H1 (cell line): ENCODE measurements around the gene ACTR1A. TPM values are rescaled to one million over a fixed set of nuclear protein-coding genes. Genes with fewer than 3 reads are reported as not detected.
A peak's percentile ranks its signal among the peaks of the same experiment; 100 is the strongest.

Experiments used
- CTCF ChIA-PET: fragments of 300-600 bp; sonication (Branson Sonifier 250); formaldehyde crosslinking; loops from one replicate; lab custom pipeline; 2021; ENCODE audit not compliant: partially characterized antibody; lab: Charles Lee
- POLR2A ChIA-PET: fragments of 300-600 bp; sonication (Branson Sonifier 250); formaldehyde crosslinking; loops from one replicate; lab custom pipeline; 2021; ENCODE audit warnings: inconsistent platforms; ENCODE audit not compliant: partially characterized antibody; lab: Charles Lee
- DNase-seq, 2 experiments: peaks; one replicate each; pipeline versions ENCODE4 v3.0.0 to v3.0.0-alpha.2; 2010 to 2022; ENCODE audit warnings: low spot score in 2 of 2, low read depth in 1 of 2, mixed read lengths in 1 of 2
- FAIRE-seq: peaks from 2 replicates; lab custom pipeline; 2011; peaks lifted over from hg19 to GRCh38; lab: Jason Lieb, UNC
- H2AFZ ChIP-seq: 2 replicates; pipeline ENCODE4 v1.8.1; 2012; ENCODE audit warnings: low read length, inconsistent platforms
- H2AK5ac ChIP-seq: 2 replicates; pipeline ENCODE4 v1.6.1; 2013; ENCODE audit warnings: low read depth, low read length
- H2BK120ac ChIP-seq: replicated peaks from 2 replicates; pipeline ENCODE3; 2013; ENCODE audit warnings: low read depth, low read length, inconsistent platforms
- H2BK12ac ChIP-seq: 2 replicates; pipeline ENCODE4 v1.6.1; 2013; ENCODE audit warnings: low read depth, low read length
- H2BK15ac ChIP-seq: 2 replicates; pipeline ENCODE4 v1.6.1; 2013; ENCODE audit warnings: low read length
- H2BK20ac ChIP-seq: 2 replicates; pipeline ENCODE4 v1.6.1; 2013; ENCODE audit warnings: low read length
- H2BK5ac ChIP-seq: 2 replicates; pipeline ENCODE4 v1.6.1; 2013; ENCODE audit warnings: low read depth, low read length
- H3K14ac ChIP-seq: 2 replicates; pipeline ENCODE4 v1.6.1; 2013; ENCODE audit warnings: inconsistent platforms; ENCODE audit not compliant: insufficient read length
- H3K18ac ChIP-seq: 2 replicates; pipeline ENCODE4 v1.6.1; 2013; ENCODE audit warnings: low read length; ENCODE audit errors: extremely low read depth
- H3K23ac ChIP-seq: 2 replicates; pipeline ENCODE4 v1.6.1; 2013; ENCODE audit warnings: inconsistent platforms; ENCODE audit not compliant: insufficient read length
- H3K23me2 ChIP-seq: 2 replicates; pipeline ENCODE4 v1.6.1; 2013; ENCODE audit warnings: low read depth, low read length
- H3K27ac ChIP-seq: 2 replicates; pipeline ENCODE4 v1.6.1; 2011; ENCODE audit warnings: low read depth, low read length, inconsistent platforms
- H3K27me3 ChIP-seq, 4 experiments: replicated peaks in 1 of 4; 1 replicate in 1 of 4; 2 replicates in 3 of 4; pipeline versions ENCODE4 v1.6.1 to v1.8.1; 2011 to 2013; ENCODE audit warnings: low read length in 3 of 4, mild to moderate bottlenecking in 3 of 4, inconsistent platforms in 2 of 4, mixed read lengths in 2 of 4, moderate library complexity in 1 of 4; ENCODE audit not compliant: control insufficient read depth in 3 of 4, insufficient read depth in 3 of 4; ENCODE audit errors: extremely low read depth in 1 of 4
- H3K36me3 ChIP-seq, 4 experiments: 2 replicates each; pipeline versions ENCODE4 v1.6.1 to v1.8.1; 2011 to 2013; ENCODE audit warnings: mild to moderate bottlenecking in 4 of 4, low read length in 3 of 4, moderate library complexity in 2 of 4, control low read depth in 1 of 4, inconsistent platforms in 1 of 4; ENCODE audit not compliant: insufficient read depth in 4 of 4, control insufficient read depth in 2 of 4
- H3K4ac ChIP-seq: replicated peaks from 2 replicates; pipeline ENCODE3; 2013; ENCODE audit warnings: low read length, low read depth, mixed read lengths, inconsistent platforms; ENCODE audit not compliant: insufficient read length
- H3K4me1 ChIP-seq, 4 experiments: replicated peaks in 1 of 4; 1 replicate in 1 of 4; 2 replicates in 3 of 4; pipeline versions ENCODE4 v1.6.1 to v1.8.1; 2011 to 2013; ENCODE audit warnings: low read length in 3 of 4, inconsistent platforms in 2 of 4, mixed read lengths in 1 of 4; ENCODE audit not compliant: insufficient read depth in 4 of 4, control insufficient read depth in 3 of 4
- H3K4me2 ChIP-seq, 2 experiments: 2 replicates each; pipeline versions ENCODE4 v1.6.1 to v1.8.1; 2011 to 2013; ENCODE audit warnings: low read depth in 2 of 2, low read length in 2 of 2, control low read depth in 1 of 2, inconsistent platforms in 1 of 2, mild to moderate bottlenecking in 1 of 2; ENCODE audit not compliant: insufficient read depth in 1 of 2
- H3K4me3 ChIP-seq, 4 experiments: fragments of 200-600, 300-600 bp in 1 of 4; sonication (generic), shearing (Covaris generic), sonication (Bioruptor Twin) in 1 of 4; 2 replicates each; pipeline versions ENCODE4 v1.5.1 to v1.8.1; 2011 to 2016; ENCODE audit warnings: low read length in 4 of 4, low read depth in 3 of 4, control low read depth in 2 of 4, inconsistent platforms in 2 of 4, mild to moderate bottlenecking in 2 of 4, mixed read lengths in 1 of 4, moderate library complexity in 1 of 4; ENCODE audit not compliant: insufficient read depth in 2 of 4; ENCODE audit errors: extremely low read depth in 1 of 4
- H3K56ac ChIP-seq: replicated peaks from 2 replicates; pipeline ENCODE3; 2013; ENCODE audit warnings: low read depth, mild to moderate bottlenecking, mixed read lengths, low read length, inconsistent platforms; ENCODE audit not compliant: insufficient read length
- H3K79me1 ChIP-seq: 2 replicates; pipeline ENCODE4 v1.6.1; 2013; ENCODE audit warnings: low read depth, low read length, control low read depth
- H3K79me2 ChIP-seq, 2 experiments: 2 replicates each; pipeline versions ENCODE4 v1.6.1 to v1.8.1; 2012 to 2013; ENCODE audit warnings: low read length in 2 of 2, mild to moderate bottlenecking in 2 of 2, inconsistent platforms in 1 of 2; ENCODE audit not compliant: insufficient read depth in 2 of 2, control insufficient read depth in 1 of 2
- H3K9ac ChIP-seq, 4 experiments: replicated peaks in 1 of 4; 1 replicate in 1 of 4; 2 replicates in 3 of 4; pipeline versions ENCODE4 v1.6.1 to v1.8.1; 2011 to 2013; ENCODE audit warnings: low read depth in 3 of 4, low read length in 3 of 4, control low read depth in 2 of 4, mild to moderate bottlenecking in 2 of 4, moderate library complexity in 2 of 4, inconsistent platforms in 1 of 4; ENCODE audit errors: extremely low read depth in 1 of 4
- H3K9me3 ChIP-seq, 2 experiments: 2 replicates each; pipeline versions ENCODE4 v1.6.1 to v1.8.1; 2012 to 2013; ENCODE audit warnings: mild to moderate bottlenecking in 2 of 2, moderate library complexity in 2 of 2, control low read depth in 1 of 2, inconsistent platforms in 1 of 2, low read depth in 1 of 2, low read length in 1 of 2, mixed read lengths in 1 of 2; ENCODE audit not compliant: insufficient read depth in 2 of 2
- H4K20me1 ChIP-seq, 2 experiments: replicated peaks in 1 of 2; 2 replicates each; pipeline versions ENCODE3 to v1.8.1; 2011 to 2013; ENCODE audit warnings: inconsistent platforms in 2 of 2, low read length in 2 of 2, mild to moderate bottlenecking in 1 of 2; ENCODE audit not compliant: insufficient read depth in 2 of 2, control insufficient read depth in 1 of 2
- H4K5ac ChIP-seq: 2 replicates; pipeline ENCODE4 v1.6.1; 2013; ENCODE audit warnings: low read length, low read depth, mixed read lengths, inconsistent platforms; ENCODE audit not compliant: insufficient read length
- H4K8ac ChIP-seq: 2 replicates; pipeline ENCODE4 v1.8.0; 2013; ENCODE audit warnings: mild to moderate bottlenecking, moderate library complexity, low read length, inconsistent platforms; ENCODE audit not compliant: insufficient read depth; ENCODE audit errors: extremely low read depth
- H4K91ac ChIP-seq: replicated peaks from 2 replicates; pipeline ENCODE3; 2013; ENCODE audit warnings: low read length, mixed read lengths, inconsistent platforms; ENCODE audit not compliant: insufficient read length
- CTCF ChIP-seq, 3 experiments: IDR thresholded peaks; 1 replicate in 2 of 3; 2 replicates in 1 of 3; pipeline versions ENCODE4 v1.5.1 to v1.6.1; 2011; ENCODE audit warnings: low read length in 3 of 3, mild to moderate bottlenecking in 3 of 3, inconsistent platforms in 2 of 3, low read depth in 1 of 3, moderate library complexity in 1 of 3; ENCODE audit not compliant: insufficient read depth in 1 of 3; ENCODE audit errors: control extremely low read depth in 1 of 3
- HDAC2 ChIP-seq, 2 experiments: fragments of 300-600 bp in 1 of 2; sonication (generic) in 1 of 2; IDR thresholded peaks; 2 replicates each; pipeline ENCODE4 v1.6.1; 2011 to 2012; ENCODE audit warnings: low read depth in 2 of 2, low read length in 2 of 2, mild to moderate bottlenecking in 2 of 2, moderate library complexity in 2 of 2, borderline replicate concordance in 1 of 2, inconsistent platforms in 1 of 2
- RAD21 ChIP-seq, 2 experiments: IDR thresholded peaks in 1 of 2; conservative IDR thresholded peaks in 1 of 2; 2 replicates each; pipeline ENCODE4 v1.6.1; 2011; ENCODE audit warnings: low read depth in 2 of 2, low read length in 2 of 2, improper control_type of control experiment in 1 of 2, inconsistent platforms in 1 of 2, mild to moderate bottlenecking in 1 of 2, moderate library complexity in 1 of 2
- WGBS, 2 experiments: shearing (Covaris generic) in 1 of 2; methylation state at CpG; one replicate each; pipeline versions ENCODE4 v1.1.6 to v1.1.7; 2013 to 2015; ENCODE audit warnings: low lambda C conversion rate in 2 of 2, mixed read lengths in 2 of 2, inconsistent platforms in 1 of 2, low coverage in 1 of 2, missing lambda C conversion rate in 1 of 2; ENCODE audit not compliant: insufficient replicate concordance in 2 of 2, insufficient coverage in 1 of 2, insufficient read length in 1 of 2; ENCODE audit errors: extremely low coverage in 1 of 2, missing lambda C conversion rate in 1 of 2; 5-methylcytosine and 5-hydroxymethylcytosine counted together
- polyA plus RNA-seq, 7 experiments: library from polyadenylated mRNA; depleted of rRNA in 3 of 7; stranded (reverse) in 5 of 7; unstranded in 2 of 7; fragments of >200 nt in 5 of 7; fragments of 200-250 nt in 2 of 7; gene quantifications; 1 replicate in 5 of 7; 2 replicates in 1 of 7; 4 replicates in 1 of 7; pipeline versions ENCODE4 v1.2.1 to v1.2.3, GENCODE V29; 2011 to 2013; ENCODE audit warnings: missing spikeins in 2 of 7, mixed read lengths in 2 of 7
- total RNA-seq: library from RNA; stranded (reverse); fragmentation: NEBNext Ultra II Directional; extraction: Animal tissue kit (Norgen Biotek cat#: 25700); gene quantifications from 2 replicates; pipeline ENCODE4 v1.2.1, GENCODE V29; 2021

The ACTR1A gene
- total and polyA plus RNA-seq, 2 of the 8 experiments (the other 6 are each of a cell fraction or from before 2014, with no cell fraction given), result 78.6 to 86.3 TPM

GRCh38 chr10:102540023-102540422, 37.5 kb upstream of the ACTR1A start:
- no peaks in the 10 kb centered on the region for H3K36me3 ChIP-seq
- H3K27me3 ChIP-seq, result no peaks in the 10 kb centered on the region
- H3K18ac ChIP-seq, result no peak overlapping the region
- H2AFZ ChIP-seq, result no peak overlapping the region
- no peak overlapping the region for H2AK5ac ChIP-seq
- TF ChIP-seq CTCF (IDR thresholded peaks at IDR 0.05; ENCODE audit: control extremely low read depth in 1 of 3, insufficient read depth in 1 of 3, low read depth in 1 of 3, low read length in 3 of 3), result peak in 2 of 3 experiments; percentile 2 to 40; a peak in 2 of 4 replicates
- TF ChIP-seq HDAC2 (IDR thresholded peaks at IDR 0.05; ENCODE audit: borderline replicate concordance in 1 of 2, low read depth in 2 of 2, low read length in 2 of 2), result no peak
- peak; percentile 19 to 28; a peak in 2 of 4 replicates for TF ChIP-seq RAD21 (IDR thresholded peaks at IDR 0.05 in 1 of 2, conservative IDR thresholded peaks at IDR 0.05 in 1 of 2; ENCODE audit: low read depth in 2 of 2, low read length in 2 of 2)
- H3K4me3 ChIP-seq, result no peak overlapping the region
- H3K79me2 ChIP-seq, result no peaks in the 10 kb centered on the region
- no peak overlapping the region for H3K4ac ChIP-seq
- no peak overlapping the region for H3K56ac ChIP-seq
- no peak overlapping the region for H4K5ac ChIP-seq
- H2BK15ac ChIP-seq, result no peak overlapping the region
- no peak overlapping the region for H3K9ac ChIP-seq
- H3K27ac ChIP-seq, result no peak overlapping the region
- no peaks in the 10 kb centered on the region for H3K4me1 ChIP-seq
- H3K23me2 ChIP-seq, result no peaks in the 10 kb centered on the region
- ChIA-PET CTCF (interaction anchor here (0.7 to 1.8 kb wide), 15 partner anchors 8 to 58 kb away, joined by 3 to 6 read pairs (median 4); partner anchors contain the start of gene ACTR1A), POLR2A (no interaction called here)
- H3K14ac ChIP-seq, result no peak overlapping the region
- H3K4me2 ChIP-seq, result no peak overlapping the region
- no peaks in the 10 kb centered on the region for H3K9me3 ChIP-seq
- no peak overlapping the region for H3K23ac ChIP-seq
- no peak overlapping the region for H4K91ac ChIP-seq
- WGBS, 2 experiments, result 82% methylated on average over 1 of the region's 1 CpG; no CpG with 5 or more reads in 1 of the 2 experiments
- no peak overlapping the region for H2BK120ac ChIP-seq
- H2BK20ac ChIP-seq, result no peak overlapping the region
- FAIRE-seq, result no peak
- H2BK12ac ChIP-seq, result no peak overlapping the region
- H4K8ac ChIP-seq, result no peak overlapping the region
- H3K79me1 ChIP-seq, result no peaks in the 10 kb centered on the region
- DNase-seq, result no peak
- H2BK5ac ChIP-seq, result no peak overlapping the region
- H4K20me1 ChIP-seq, result no peaks in the 10 kb centered on the region
